Activated CD8-positive, alpha-beta memory T cell treated with anti-CD3 and anti-CD28 coated beads for 48 hours (primary cell): ENCODE data around the gene CSMD2.

Experiments used
- DNase-seq, 3 experiments: peaks; one replicate each; pipeline ENCODE4 v3.0.0-alpha.2; 2020; ENCODE audit warnings: low read depth in 2 of 3, low spot score in 2 of 3

Gene CSMD2

GRCh38 chr1:33654267-33654834 is 510.7 kb downstream of the CSMD2 start:
- DNase-seq, result no peak

DNA sequence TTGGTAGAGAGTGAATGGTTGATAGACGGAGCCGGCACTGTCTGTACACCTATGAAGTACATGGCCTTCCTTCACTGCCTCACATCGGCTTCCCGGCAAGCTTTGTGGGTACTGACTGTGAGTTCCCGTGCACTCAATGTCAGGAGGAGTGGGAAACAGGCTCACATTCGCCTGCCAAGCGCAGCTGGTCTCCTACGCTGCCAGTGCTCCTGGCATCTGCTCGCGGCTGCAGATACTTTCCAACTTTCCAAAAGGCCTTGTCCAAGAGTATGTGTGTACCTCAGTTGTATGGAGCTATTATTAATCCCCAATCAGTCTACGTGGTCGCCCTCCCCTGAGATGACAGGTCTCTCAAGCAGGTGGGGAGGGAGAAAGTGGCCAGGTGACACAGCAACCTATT is 511.8 kb downstream of the CSMD2 start:
- no peak for DNase-seq

DNA sequence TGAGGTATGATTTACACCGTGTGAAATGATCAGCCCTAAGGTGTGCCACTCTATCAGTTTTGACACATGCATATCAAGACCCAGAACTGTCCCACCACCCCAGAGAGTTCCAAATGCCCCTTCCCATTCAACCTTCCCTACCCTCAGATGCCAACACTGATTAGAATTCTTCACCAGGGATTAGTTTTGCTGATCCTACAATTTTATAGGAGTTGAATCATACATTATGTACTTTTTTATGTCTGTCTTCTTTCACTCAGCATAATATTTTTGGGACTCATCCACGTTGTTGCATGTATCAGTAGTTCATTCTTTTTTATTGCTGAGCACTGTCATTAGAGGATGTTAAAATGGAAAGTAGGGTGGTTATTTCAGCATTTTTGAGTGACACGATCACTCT is 514.3 kb downstream of the CSMD2 start:
- DNase-seq, result no peak

- no peak for DNase-seq
Observed at GRCh38 chr1:33649759-33650158, 515.3 kb downstream of the CSMD2 start.

DNA sequence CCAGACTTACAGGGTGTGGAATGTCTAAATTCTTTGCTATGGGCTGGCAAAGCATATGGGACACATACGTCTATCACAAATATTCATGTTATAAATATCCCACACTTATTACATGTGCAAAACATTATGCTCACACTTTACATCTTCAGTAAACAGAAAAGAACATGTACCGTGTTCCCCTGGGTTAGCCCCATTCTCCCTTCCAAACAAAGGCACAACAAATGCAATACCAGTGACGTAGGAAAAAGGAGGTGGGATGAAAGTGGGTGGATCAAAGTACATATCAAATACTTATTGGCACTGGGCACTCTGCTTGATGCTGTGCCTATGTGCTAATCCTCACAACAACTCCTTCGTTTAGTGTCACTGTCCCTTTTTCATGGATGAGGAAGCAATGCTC is 521.8 kb downstream of the CSMD2 start:
- no peak for DNase-seq

DNA sequence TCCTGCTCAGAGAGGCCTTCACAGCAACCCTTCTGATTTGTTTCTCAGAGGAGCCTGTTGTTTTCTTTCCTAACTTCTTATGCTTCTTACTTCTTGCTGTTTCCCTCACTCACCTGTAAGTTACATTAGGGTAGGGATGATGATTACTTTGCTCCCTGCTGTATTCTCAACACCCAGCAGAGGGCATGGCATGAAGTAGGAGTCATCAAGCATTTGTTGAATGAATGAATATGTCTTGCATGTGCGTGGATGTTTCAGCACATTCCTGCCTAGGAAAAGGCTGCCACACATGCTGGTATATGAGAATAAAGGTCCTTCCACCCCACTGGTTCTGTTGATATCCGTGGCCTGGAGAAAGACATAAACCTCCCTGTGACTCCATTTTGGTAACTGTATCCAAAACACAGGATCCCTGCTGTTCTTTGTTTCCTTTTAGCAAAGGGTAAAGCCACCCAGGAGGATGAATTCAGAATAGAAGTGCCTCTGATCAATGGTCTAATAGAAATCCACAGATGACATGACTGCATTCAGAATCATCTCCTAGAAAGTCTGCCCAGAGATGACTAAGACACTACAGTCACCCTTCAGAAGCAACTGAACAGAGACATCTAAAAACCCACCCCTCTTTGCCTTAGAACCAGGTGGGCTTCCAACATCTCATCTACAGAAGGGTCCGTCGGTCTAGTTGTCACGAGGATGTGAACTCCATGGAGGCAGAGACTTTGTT is 523.8 kb downstream of the CSMD2 start:
- no peak for DNase-seq

- no peak for DNase-seq
Observed at GRCh38 chr1:33640114-33640660, 524.8 kb downstream of the CSMD2 start.

- no peak for DNase-seq
Observed at GRCh38 chr1:33637846-33638440, 527.1 kb downstream of the CSMD2 start.

- DNase-seq, result no peak
Observed at GRCh38 chr1:33636209-33636608, 528.8 kb downstream of the CSMD2 start.

- no peak for DNase-seq
Observed at GRCh38 chr1:33635336-33636012, 529.6 kb downstream of the CSMD2 start.

- DNase-seq, result no peak
Observed at GRCh38 chr1:33634806-33635205, 530.2 kb downstream of the CSMD2 start.

GRCh38 chr1:33634143-33634542 is 530.9 kb downstream of the CSMD2 start:
- no peak for DNase-seq

DNA sequence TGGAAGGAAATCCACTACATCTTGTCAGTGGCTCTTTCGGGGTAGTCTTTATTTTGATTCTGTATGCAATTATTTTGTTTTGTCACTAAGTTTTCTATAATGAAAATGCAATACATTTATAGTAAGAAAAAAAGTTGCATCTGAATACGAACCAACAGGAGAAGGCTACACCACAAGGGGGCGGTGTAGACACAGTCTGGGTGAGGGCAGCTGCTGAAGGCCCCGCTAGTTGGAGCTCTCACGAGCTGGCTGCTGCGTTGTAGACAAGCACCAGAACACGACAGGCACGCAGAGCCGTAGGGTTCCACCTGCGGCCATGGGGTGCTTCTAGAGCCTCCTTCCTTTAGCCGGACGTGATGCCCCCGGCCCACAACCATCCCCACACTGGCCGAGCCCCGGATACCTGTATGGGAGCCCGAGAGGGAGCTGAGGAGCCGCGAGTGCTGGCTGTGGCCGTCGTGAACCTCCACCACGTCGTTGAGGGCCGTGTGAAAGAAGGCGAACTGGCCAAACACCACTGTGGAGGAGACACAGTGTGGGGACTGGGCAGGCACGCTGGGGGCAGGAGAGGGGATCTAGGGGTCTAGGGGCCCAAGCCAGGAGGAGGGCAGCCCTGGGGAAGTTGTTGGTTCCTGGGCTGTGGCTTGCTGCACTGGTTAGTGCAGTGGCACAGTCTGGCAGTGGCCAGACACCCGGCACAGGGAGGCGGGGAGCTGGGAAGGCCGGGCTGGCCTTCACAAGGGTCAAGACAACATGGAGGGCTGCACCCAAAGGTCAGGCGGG is 531.8 kb downstream of the CSMD2 start:
- peak; percentile 64 to 77 (median 70) for DNase-seq

DNA sequence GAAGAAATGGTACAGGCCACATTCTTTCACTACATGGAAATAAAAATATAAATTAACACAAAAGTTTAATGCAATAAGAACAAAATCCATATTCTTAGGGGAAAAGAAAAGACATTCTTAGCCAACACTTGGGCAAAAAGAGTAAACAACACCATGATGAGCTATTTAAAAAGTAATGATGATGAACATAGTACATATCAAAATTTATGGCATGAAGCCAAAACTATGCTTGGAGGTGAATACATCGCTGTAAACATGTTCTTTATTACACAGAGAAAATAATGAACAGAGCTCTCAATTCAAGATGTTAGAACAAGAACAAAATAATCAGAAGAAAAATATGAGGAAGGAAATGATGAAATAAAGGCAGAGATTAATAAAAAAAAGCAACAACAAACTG is 534.3 kb downstream of the CSMD2 start:
- no peak for DNase-seq

- DNase-seq, result no peak
Observed at GRCh38 chr1:33626801-33627200, 538.2 kb downstream of the CSMD2 start.

- DNase-seq, result peak in 1 of 3 experiments; percentile 9
Observed at GRCh38 chr1:33624991-33625870, 539.8 kb downstream of the CSMD2 start.

- no peak for DNase-seq
Observed at GRCh38 chr1:33624261-33624990, 540.6 kb downstream of the CSMD2 start.

DNA sequence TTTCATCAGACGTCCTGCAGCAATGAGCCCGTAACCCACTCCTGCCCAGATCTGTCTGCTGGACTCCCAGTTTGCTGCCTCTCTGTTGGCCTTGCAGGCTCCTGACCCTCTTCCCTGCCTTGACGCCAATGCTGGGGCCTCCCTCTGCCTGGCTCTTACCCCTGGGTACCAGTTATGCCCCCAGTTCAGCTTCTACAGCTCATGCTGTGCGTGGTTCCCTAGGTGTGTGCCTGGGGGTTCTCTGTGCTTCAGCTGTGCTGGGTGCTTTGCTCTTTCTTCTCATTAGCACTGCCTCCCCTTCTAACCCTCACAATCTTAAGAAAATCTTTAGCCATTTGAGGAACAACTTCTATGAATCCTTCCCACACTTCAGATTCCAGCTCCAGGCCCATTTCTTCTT is 541.2 kb downstream of the CSMD2 start:
- DNase-seq, result no peak

GRCh38 chr1:33622757-33623156 is 542.3 kb downstream of the CSMD2 start:
- no peak for DNase-seq
